Heart right ventricle (tissue), 16 donors: ENCODE measurements around the gene AMELY. TPM values are rescaled to one million over a fixed set of nuclear protein-coding genes. Genes with fewer than 3 reads are reported as not detected.
"Not testable (repeated sequence)": the region's sequence is repeated elsewhere in the genome, so short reads cannot be mapped to it uniquely, and the experiment has no call there.

Experiments
- ATAC-seq, 8 donors: fragments of 200-7000 bp; cut with Tn5 transposase; one replicate each; pipeline ENCODE4 v1.9.1; 2020; ENCODE audit warnings: mild to moderate bottlenecking in 8 of 8, moderate library complexity in 8 of 8, moderate number of reproducible peaks in 1 of 8
- DNase-seq, 2 donors: peaks; one replicate each; pipeline ENCODE4 v3.0.0-alpha.2; 2020
- H3K27ac ChIP-seq, 10 donors: fragments of 200-600 bp; sonication (generic) in 2 of 10; one replicate each; pipeline versions ENCODE4 v1.5.0 to v1.8.0; 2020 to 2022; ENCODE audit warnings: mild to moderate bottlenecking in 3 of 10
- H3K27me3 ChIP-seq, 7 donors: fragments of 200-600 bp; one replicate each; pipeline ENCODE4 v1.8.0; 2021 to 2022; ENCODE audit warnings: mild to moderate bottlenecking in 2 of 7
- H3K36me3 ChIP-seq, 9 donors: fragments of 200-600 bp; sonication (generic) in 1 of 9; one replicate each; pipeline versions ENCODE4 v1.5.0 to v1.8.0; 2020 to 2022; ENCODE audit warnings: mild to moderate bottlenecking in 2 of 9
- H3K4me1 ChIP-seq, 9 donors: fragments of 200-600 bp; sonication (generic) in 1 of 9; one replicate each; pipeline versions ENCODE4 v1.5.0 to v1.8.0; 2020 to 2022; ENCODE audit warnings: mild to moderate bottlenecking in 4 of 9
- H3K4me3 ChIP-seq, 10 donors: fragments of 200-600 bp; sonication (generic) in 2 of 10; one replicate each; pipeline versions ENCODE4 v1.5.0 to v1.8.0; 2020 to 2022; ENCODE audit warnings: mild to moderate bottlenecking in 7 of 10, moderate library complexity in 2 of 10
- H3K9me3 ChIP-seq, 11 donors: fragments of 200-600 bp in 10 of 11; sonication (generic) in 2 of 11; one replicate each; pipeline versions ENCODE4 v1.5.0 to v1.8.0; 2013 to 2022; ENCODE audit warnings: mild to moderate bottlenecking in 2 of 11, control low read depth in 1 of 11, moderate library complexity in 1 of 11
- WGBS, 2 donors: extraction: QIAGEN DNeasy Blood & Tissue Kit; methylation state at CpG; one replicate each; pipeline ENCODE4 v1.1.7; 2013; ENCODE audit warnings: inconsistent platforms in 1 of 2; 5-methylcytosine and 5-hydroxymethylcytosine counted together
- intact Hi-C, 10 donors: fragments of 100-400 bp; cut with DNase I; formaldehyde crosslinking; loops; one replicate each; pipeline versions ENCODE4 v1.11.1 to v1.14.2; 2022
- polyA plus RNA-seq, 2 donors: library from polyadenylated mRNA; stranded (reverse); fragments of 200-250 nt; gene quantifications; one replicate each; pipeline ENCODE4 v1.2.3, GENCODE V29; 2013
- total RNA-seq, 10 donors: library from RNA; stranded (reverse); fragmentation: NEBNext Ultra II Directional in 3 of 10; extraction: Animal tissue kit (Norgen Biotek cat#: 25700) in 3 of 10; gene quantifications; one replicate each; pipeline versions ENCODE4 v1.2.1 to v1.2.4, GENCODE V29; 2021 to 2023
- TF ChIP-seq, protein P1 (sequence below), 9 donors: fragments of 200-600 bp; sonication (generic) in 2 of 9; IDR thresholded peaks; one replicate each; pipeline versions ENCODE4 v1.5.0 to v1.8.0; 2021 to 2022; ENCODE audit warnings: antibody characterized with exemption in 9 of 9, mild to moderate bottlenecking in 5 of 9, moderate library complexity in 1 of 9
- donor health status: Arrhythmogenic right ventricular cardiomyopathy.
- donor health status: ischemic (EF 13 %, LVEDD 7.1; RV severe dilation, severe dysfunction).
- donor health status: healthy with polysubstance abuse.
- donor health status: DM: no; HTN: yes; CAD: no.
- donor health status: DM: no; HTN: no; CAD: no.
- donor health status: ischemic (EF 25% LVEDD 6.9; RV normal size, moderate dysfunction).
- donor health status: ischemic (EF 25% LVEDD 5.7; RV mildly dilated, moderate dysfunction).
- donor health status: healthy.
- donor health status: DM: yes; HTN: yes; CAD: no.
- donor health status: Ischemic cardiomyopathy.
- donor health status: ischemic (EF 35%, LVEDD 5.7; RV mildly dilated, moderate dysfunction).
- donor health status: nonischemic (EF 11% LVEDD 7.7; RV severe dilation, severe dysfunction).
- donor health status: DM: yes; HTN: yes; CAD: no.
- donor health status: PGD.
- donor health status: ischemic (EF 29% LVEDD 5.4; RV normal size, mild dysfunction).
- donor health status: nonischemic (EF 23%, LVEDD 6.1; RV moderate dilation, normal function).

AMELY gene
- total and polyA plus RNA-seq, 12 donors = not detected

DNA sequence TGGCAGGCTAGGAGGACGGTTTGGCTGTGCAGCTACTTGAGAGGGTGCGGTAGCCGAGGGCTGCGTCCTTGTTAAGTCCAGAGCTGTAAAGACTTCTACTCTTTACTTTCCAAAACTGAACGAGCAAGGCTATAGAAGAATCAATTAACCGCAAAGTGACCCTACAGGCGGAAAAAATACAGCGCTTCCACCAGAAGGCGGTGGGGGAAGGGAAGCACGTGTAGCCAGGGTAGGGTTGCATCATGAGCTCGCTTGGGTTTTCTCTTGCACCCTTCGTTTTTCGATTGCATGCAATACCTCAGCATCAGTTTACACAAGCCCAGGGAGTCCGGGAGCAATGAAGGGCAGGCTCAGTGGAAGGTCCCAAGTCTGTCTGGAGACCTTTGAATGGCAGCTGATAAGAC is 2.4 kb downstream of the AMELY start:
- TF ChIP-seq, protein P1, sequence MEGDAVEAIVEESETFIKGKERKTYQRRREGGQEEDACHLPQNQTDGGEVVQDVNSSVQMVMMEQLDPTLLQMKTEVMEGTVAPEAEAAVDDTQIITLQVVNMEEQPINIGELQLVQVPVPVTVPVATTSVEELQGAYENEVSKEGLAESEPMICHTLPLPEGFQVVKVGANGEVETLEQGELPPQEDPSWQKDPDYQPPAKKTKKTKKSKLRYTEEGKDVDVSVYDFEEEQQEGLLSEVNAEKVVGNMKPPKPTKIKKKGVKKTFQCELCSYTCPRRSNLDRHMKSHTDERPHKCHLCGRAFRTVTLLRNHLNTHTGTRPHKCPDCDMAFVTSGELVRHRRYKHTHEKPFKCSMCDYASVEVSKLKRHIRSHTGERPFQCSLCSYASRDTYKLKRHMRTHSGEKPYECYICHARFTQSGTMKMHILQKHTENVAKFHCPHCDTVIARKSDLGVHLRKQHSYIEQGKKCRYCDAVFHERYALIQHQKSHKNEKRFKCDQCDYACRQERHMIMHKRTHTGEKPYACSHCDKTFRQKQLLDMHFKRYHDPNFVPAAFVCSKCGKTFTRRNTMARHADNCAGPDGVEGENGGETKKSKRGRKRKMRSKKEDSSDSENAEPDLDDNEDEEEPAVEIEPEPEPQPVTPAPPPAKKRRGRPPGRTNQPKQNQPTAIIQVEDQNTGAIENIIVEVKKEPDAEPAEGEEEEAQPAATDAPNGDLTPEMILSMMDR (IDR thresholded peaks at IDR 0.05) = no peak
- no peak for ATAC-seq
- DNase-seq = no peak
- no peaks in the 10 kb centered on the region for H3K36me3 ChIP-seq
- no peak overlapping the region for H3K27ac ChIP-seq
- WGBS, 2 donors = 1% methylated on average over 14 of the region's 14 CpGs
- intact Hi-C loops = no loop called here
- H3K4me1 ChIP-seq = no peaks in the 10 kb centered on the region
- H3K4me3 ChIP-seq = no peak overlapping the region
- H3K9me3 ChIP-seq = no peaks in the 10 kb centered on the region
- peaks cover 0 to 32% (median 16%) of the 10 kb centered on the region in 7 donors for H3K27me3 ChIP-seq

DNA sequence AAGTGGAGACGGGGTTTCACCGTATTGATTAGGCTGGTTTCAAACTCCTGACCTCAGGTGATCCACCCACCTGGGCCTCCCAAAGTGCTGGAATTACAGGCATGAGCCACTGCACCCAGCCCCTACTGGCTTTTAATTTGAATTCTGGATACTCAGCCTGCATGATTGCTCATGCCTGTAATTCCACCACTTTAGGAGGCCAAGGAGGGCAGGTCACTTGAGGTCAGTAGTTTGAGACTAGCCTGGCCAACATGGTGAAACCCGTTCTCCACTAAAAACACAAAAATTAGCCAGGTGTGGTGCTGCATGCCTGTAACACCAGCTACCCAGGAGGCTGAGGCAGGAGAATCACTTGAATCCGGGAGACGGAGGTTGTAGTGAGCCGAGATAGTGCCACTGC is 3.5 kb downstream of the AMELY start:
- 56 to 68% methylated on average over 6 of the region's 6 CpGs for WGBS, 2 donors
- intact Hi-C loops, ATAC-seq: not testable (repeated sequence)

DNA sequence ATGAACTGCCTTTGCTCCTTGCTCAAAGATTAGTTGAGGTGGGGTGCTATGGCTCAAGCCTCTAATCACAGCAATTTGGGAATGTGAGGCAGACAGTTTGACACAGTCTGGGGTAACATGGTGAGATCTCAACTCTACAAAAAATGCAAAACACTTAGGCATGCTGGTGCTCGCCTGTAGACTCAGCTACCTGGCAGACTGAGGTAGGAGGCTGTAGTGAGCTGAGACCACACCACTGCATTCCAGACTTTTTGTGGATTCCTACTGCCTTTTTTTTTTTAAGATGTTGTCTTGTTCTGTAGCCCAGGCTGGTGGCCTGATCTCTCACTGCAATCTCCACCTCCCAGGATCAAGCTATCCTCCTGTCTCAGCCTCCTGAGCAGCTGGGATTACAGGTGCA is 4.0 kb downstream of the AMELY start:
- no peak for ATAC-seq
- WGBS, 2 donors = 79 to 89% methylated on average over 1 of the region's 1 CpG
- no peaks in the 10 kb centered on the region for H3K36me3 ChIP-seq
- intact Hi-C loops = no loop called here
- no peak overlapping the region for H3K4me3 ChIP-seq
- no peaks in the 10 kb centered on the region for H3K4me1 ChIP-seq
- no peaks in the 10 kb centered on the region for H3K9me3 ChIP-seq
- peaks cover 0 to 32% (median 16%) of the 10 kb centered on the region in 7 donors for H3K27me3 ChIP-seq
- TF ChIP-seq, protein P1 (IDR thresholded peaks at IDR 0.05) = no peak
- H3K27ac ChIP-seq = no peak overlapping the region
- no peak for DNase-seq

More for the DNA sequence above, 3.5 kb downstream of the AMELY start:
- not testable (repeated sequence) for H3K9me3 ChIP-seq, DNase-seq, H3K36me3 ChIP-seq, H3K27ac ChIP-seq, H3K4me3 ChIP-seq, H3K4me1 ChIP-seq
- peaks cover 0 to 32% (median 16%) of the 10 kb centered on the region in 7 donors for H3K27me3 ChIP-seq

DNA sequence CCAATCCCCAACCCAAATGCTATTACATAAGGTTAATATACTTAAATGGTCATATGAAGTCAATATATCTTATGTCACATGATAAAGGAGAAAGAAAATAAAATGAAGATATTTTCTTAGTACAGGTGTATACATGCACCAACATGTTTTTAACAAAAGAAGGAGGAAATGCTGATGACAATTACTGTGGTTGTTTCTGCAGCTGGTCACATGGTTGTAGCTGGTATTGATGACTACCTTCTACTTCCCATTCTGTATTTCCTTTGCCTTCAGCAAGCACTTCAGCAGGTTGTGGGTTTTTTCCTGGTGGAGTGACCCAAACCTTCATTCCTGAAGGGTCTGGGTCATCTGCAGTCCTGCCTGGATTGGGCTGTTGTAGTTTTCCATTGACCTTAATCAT is 9.4 kb downstream of the AMELY start:
- H3K27ac ChIP-seq, DNase-seq, H3K27me3 ChIP-seq, H3K4me1 ChIP-seq, intact Hi-C loops, H3K9me3 ChIP-seq, H3K4me3 ChIP-seq, H3K36me3 ChIP-seq, ATAC-seq: not testable (repeated sequence)

DNA sequence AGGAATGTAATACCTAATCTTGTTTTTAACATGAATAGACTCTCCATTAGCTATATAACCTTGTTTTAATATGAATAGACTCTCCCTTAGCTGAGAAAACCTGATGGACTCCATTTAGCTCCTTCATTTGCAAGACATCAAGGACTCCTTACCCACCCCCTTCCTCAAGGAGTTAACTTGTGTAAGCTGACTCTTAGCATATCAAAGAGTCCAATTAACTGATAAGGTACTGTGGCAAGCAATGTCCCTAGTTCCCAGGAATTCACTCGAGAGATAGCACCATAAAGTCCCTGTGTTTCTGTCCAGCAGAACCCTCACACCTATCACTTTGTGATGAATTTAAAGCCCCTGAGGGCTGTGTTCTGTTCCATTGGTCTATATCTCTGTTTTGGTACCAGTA is 16.3 kb downstream of the AMELY start:
- Histone ChIP-seq H3K4me1 (no peaks in the 10 kb centered on the region), H3K36me3 (no peaks in the 10 kb centered on the region), H3K27ac (no peak overlapping the region), H3K9me3 (no peaks in the 10 kb centered on the region), H3K4me3 (no peak overlapping the region), H3K27me3 (no peaks in the 10 kb centered on the region)
- WGBS, 2 donors = 13% methylated on average over 1 of the region's 1 CpG
- TF ChIP-seq, protein P1 (IDR thresholded peaks at IDR 0.05) = no peak
- ATAC-seq (no peak), DNase-seq (no peak)
- intact Hi-C loops = no loop called here

DNA sequence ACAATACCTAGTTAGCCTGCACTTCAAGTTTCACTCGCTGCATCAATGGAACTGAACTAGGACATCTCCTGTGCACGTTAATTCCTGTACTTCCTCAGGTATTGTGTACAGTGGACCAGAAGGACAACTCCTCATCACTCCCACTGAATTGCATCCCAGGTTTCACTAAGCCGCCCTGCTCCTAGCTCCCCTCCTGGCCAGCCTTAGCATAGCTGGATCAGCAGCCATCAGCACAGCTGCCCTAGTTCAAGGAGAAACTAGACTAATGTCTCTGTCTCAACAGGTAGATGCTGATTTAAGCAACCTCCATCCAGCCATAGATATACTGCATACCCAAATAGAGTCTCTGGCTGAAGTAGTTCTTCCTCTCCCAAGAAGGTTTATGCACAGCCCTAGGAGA is 17.1 kb downstream of the AMELY start:
- intact Hi-C loops = no loop called here
- 25 to 31% methylated on average over 3 of the region's 3 CpGs for WGBS, 2 donors
- TF ChIP-seq, protein P1 (IDR thresholded peaks at IDR 0.05) = no peak

More for the DNA sequence above, 17.1 kb downstream of the AMELY start:
- ATAC-seq (no peak), DNase-seq (no peak)
- H3K27me3 ChIP-seq = no peaks in the 10 kb centered on the region
- no peaks in the 10 kb centered on the region for H3K9me3 ChIP-seq
- H3K36me3 ChIP-seq = no peaks in the 10 kb centered on the region
- no peak overlapping the region for H3K27ac ChIP-seq
- H3K4me3 ChIP-seq = no peak overlapping the region
- H3K4me1 ChIP-seq = no peaks in the 10 kb centered on the region
